ENCODE results near the gene RAD51AP2. TPM values are rescaled to one million over a fixed set of nuclear protein-coding genes. Genes with fewer than 3 reads are reported as not detected.

RAD51AP2 gene
- total and polyA plus RNA-seq, 10 donors, result not detected

DNA sequence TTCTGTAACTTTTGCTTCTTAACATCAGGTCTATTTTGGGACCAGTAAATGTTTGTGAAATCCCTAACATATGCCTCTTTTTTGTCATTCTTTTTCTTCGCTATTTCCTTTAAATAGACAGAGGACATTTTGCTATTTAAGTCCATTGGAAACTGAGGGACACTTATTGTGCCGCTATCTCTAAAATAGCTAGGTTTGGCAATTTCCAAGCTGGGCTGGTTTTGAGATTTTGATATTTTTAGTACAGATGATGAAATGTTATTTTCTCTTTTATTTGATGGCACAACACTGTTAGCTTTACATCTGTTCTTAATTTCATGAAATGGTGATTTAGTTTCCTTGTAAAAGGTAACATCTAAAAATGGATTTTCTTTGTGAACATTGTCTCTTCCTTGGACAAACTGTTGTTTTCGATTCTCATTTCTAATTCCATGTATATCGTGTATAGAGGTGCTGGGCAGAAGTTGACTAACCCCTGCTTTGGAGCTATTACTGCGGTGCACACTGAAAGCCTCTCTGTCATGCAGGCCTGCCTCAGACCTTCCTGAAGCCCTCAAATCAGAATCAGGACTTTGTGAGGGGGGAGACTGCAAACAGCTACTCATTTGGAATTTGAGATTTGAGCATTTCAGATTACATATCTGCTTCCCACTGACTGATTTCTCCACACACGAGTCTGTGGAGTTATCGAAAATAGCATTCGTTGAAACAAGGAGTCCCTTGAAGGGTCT, 594 bp downstream of the RAD51AP2 start:
- no peak for TF ChIP-seq POLR2AphosphoS5 (IDR thresholded peaks at IDR 0.05)
- TF ChIP-seq POLR2A (IDR thresholded peaks at IDR 0.05), result no peak
- TF ChIP-seq, protein P1, sequence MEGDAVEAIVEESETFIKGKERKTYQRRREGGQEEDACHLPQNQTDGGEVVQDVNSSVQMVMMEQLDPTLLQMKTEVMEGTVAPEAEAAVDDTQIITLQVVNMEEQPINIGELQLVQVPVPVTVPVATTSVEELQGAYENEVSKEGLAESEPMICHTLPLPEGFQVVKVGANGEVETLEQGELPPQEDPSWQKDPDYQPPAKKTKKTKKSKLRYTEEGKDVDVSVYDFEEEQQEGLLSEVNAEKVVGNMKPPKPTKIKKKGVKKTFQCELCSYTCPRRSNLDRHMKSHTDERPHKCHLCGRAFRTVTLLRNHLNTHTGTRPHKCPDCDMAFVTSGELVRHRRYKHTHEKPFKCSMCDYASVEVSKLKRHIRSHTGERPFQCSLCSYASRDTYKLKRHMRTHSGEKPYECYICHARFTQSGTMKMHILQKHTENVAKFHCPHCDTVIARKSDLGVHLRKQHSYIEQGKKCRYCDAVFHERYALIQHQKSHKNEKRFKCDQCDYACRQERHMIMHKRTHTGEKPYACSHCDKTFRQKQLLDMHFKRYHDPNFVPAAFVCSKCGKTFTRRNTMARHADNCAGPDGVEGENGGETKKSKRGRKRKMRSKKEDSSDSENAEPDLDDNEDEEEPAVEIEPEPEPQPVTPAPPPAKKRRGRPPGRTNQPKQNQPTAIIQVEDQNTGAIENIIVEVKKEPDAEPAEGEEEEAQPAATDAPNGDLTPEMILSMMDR (IDR thresholded peaks at IDR 0.05 in 8 of 11, conservative IDR thresholded peaks at IDR 0.05 in 3 of 11), result no peak
- Histone ChIP-seq H3K27ac (no peak overlapping the region), H3K36me3 (no peaks in the 10 kb centered on the region), H3K4me1 (peaks cover 0 to 11% (median 3%) of the 10 kb centered on the region in 6 donors), H3K4me3 (peak overlapping the region in 7 of 8 donors; percentile 10 to 57 (median 27)), H3K27me3 (replicated peaks in 1 of 7) (peaks cover 0 to 29% (median 0%) of the 10 kb centered on the region in 7 donors), H3K9me3 (no peaks in the 10 kb centered on the region)
- WGBS, 5 donors, result 39 to 45% (median 42%) methylated on average over 8 of the region's 8 CpGs
- intact Hi-C loops (cut with DNase I; ENCODE audit: low total_unique reads), result no loop called here
- DNase-seq, result no peak

DNA sequence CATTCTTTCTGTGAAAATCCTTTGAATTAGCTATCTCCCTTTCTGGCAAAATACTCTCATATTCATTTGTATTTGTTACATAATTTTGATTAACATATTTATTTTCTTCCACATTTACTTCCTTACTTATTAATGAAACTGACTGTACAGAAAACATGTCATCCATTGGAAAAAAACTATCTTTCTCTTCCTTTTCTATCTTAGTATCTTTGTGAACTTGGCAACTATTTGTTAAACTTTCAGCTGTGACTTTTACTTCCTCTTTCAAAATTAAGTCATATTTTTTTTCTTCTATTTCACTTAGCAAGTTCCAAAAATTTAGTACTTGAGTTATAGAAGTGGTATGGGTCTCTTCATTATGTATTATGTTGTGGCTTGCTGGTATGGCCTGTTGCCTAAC, 2.6 kb downstream of the RAD51AP2 start:
- no peaks in the 10 kb centered on the region for H3K9me3 ChIP-seq
- H3K4me1 ChIP-seq, result peaks cover 0 to 11% (median 3%) of the 10 kb centered on the region in 6 donors
- no peaks in the 10 kb centered on the region for H3K36me3 ChIP-seq
- H3K27ac ChIP-seq, result no peak overlapping the region
- intact Hi-C loops (cut with DNase I; ENCODE audit: low total_unique reads), result no loop called here
- no peak overlapping the region for H3K4me3 ChIP-seq
- TF ChIP-seq POLR2AphosphoS5 (IDR thresholded peaks at IDR 0.05) (no peak), POLR2A (IDR thresholded peaks at IDR 0.05) (no peak)
- TF ChIP-seq, protein P1 (IDR thresholded peaks at IDR 0.05 in 8 of 11, conservative IDR thresholded peaks at IDR 0.05 in 3 of 11), result no peak
- DNase-seq, result no peak
- H3K27me3 ChIP-seq (replicated peaks in 1 of 7), result peaks cover 0 to 29% (median 0%) of the 10 kb centered on the region in 7 donors

DNA sequence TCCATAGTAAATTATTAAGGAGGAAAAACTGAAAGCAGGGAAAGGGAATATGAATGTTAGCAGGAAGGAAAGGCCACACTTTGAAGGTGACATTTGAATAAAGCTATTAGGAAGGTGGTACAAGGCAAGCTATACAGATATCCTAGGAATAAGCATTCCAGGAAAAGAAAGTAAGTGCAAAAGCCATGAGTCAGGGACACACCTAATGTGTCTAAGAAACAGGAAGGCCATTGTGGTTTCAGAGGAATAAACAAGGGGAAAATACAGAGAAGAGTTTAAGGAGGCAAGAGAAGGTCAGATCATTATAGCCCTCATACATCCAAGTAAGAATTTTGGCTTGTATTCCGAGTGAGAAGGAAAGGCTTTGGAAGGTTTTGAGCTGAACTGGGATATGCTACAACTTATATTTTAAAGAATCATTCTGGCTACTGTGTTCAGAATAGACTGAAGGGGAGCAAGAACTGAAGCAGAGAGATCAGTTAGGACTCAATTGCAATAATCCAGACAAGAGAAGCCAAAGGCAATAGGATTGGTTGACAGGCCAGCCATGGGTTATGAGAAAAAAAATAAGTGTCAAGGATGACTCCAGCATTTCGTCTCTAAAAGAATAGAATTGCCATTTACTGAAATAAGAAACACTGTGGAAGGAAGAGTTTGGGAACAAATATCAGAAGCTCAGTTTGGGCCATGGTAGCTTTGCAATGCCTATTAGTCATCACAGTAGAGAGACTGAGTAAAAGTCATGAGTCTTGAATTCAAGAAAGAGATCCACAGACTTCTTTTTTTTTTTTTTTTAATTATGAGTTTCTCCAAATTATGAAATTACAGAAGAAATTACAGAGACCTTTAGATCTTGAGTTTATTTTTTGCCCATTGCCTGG, 11.3 kb downstream of the RAD51AP2 start:
- 54 to 75% (median 64%) methylated on average over 2 of the region's 2 CpGs for WGBS, 5 donors
- no peak for DNase-seq
- intact Hi-C loops (cut with DNase I; ENCODE audit: low total_unique reads), result no loop called here
- no peak overlapping the region for H3K4me3 ChIP-seq
- no peaks in the 10 kb centered on the region for H3K4me1 ChIP-seq
- H3K27ac ChIP-seq, result no peak overlapping the region
- H3K9me3 ChIP-seq, result no peaks in the 10 kb centered on the region
- H3K27me3 ChIP-seq (replicated peaks in 1 of 7), result no peaks in the 10 kb centered on the region
- no peaks in the 10 kb centered on the region for H3K36me3 ChIP-seq
- TF ChIP-seq POLR2AphosphoS5 (IDR thresholded peaks at IDR 0.05), result no peak
- TF ChIP-seq, protein P1 (IDR thresholded peaks at IDR 0.05 in 8 of 11, conservative IDR thresholded peaks at IDR 0.05 in 3 of 11), result no peak
- TF ChIP-seq POLR2A (IDR thresholded peaks at IDR 0.05), result no peak

DNA sequence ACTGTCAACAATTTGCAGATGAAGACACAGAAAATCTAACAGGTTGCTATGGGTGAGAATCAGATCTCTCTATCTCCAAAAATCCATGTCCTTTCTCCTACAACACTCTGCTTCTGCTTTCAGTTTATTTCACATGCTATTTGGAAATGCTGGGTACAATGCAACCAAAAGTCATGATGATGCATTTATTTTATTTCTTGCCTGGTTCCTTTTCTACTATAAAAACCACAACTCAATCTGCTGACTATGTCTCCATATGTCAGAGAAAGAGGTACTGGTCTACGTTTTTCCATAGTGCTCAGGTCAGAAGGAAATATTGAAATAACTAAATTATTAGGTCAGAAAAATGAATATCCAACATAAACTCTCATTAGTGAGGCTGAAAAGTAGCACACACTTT, 20.5 kb downstream of the RAD51AP2 start:
- intact Hi-C loops (cut with DNase I; ENCODE audit: low total_unique reads), result no loop called here
- Histone ChIP-seq H3K27me3 (replicated peaks in 1 of 7) (no peaks in the 10 kb centered on the region), H3K4me1 (no peaks in the 10 kb centered on the region), H3K9me3 (no peaks in the 10 kb centered on the region), H3K27ac (no peak overlapping the region), H3K36me3 (no peaks in the 10 kb centered on the region), H3K4me3 (no peak overlapping the region)
- TF ChIP-seq, protein P1 (IDR thresholded peaks at IDR 0.05 in 8 of 11, conservative IDR thresholded peaks at IDR 0.05 in 3 of 11), result no peak
- TF ChIP-seq POLR2AphosphoS5 (IDR thresholded peaks at IDR 0.05) (no peak), POLR2A (IDR thresholded peaks at IDR 0.05) (no peak)
- WGBS, 5 donors, result 25 to 52% (median 36%) methylated on average over 1 of the region's 1 CpG
- DNase-seq, result no peak
